Medulla oblongata (tissue), 1 donor: Measurements from ENCODE around the gene SNTB2.

ENCODE experiments used
- DNase-seq: peaks from one replicate; pipeline ENCODE4 v3.0.0-alpha.2; 2015; ENCODE audit errors: extremely low spot score

Gene SNTB2

GRCh38 chr16:69340095-69340644, 153.2 kb downstream of the SNTB2 start:
- no peak for DNase-seq

- DNase-seq: no peak
Observed at GRCh38 chr16:69344171-69344570, 157.2 kb downstream of the SNTB2 start.

GRCh38 chr16:69345923-69346322, 159.0 kb downstream of the SNTB2 start:
- no peak for DNase-seq

- no peak for DNase-seq
Observed at GRCh38 chr16:69346683-69347082, 159.7 kb downstream of the SNTB2 start.

GRCh38 chr16:69348222-69348621, 161.3 kb downstream of the SNTB2 start:
- no peak for DNase-seq

GRCh38 chr16:69349536-69349935, 162.6 kb downstream of the SNTB2 start:
- DNase-seq: no peak

- no peak for DNase-seq
Observed at GRCh38 chr16:69350536-69351133, 163.7 kb downstream of the SNTB2 start.

- DNase-seq: no peak
Observed at GRCh38 chr16:69351309-69352027, 164.5 kb downstream of the SNTB2 start, which contains the start of gene TMED6. TMED6 (minus strand) TSS chr16:69351786; CDS start chr16:69351753, 33 bp downstream.
